ENCODE measurements around the gene PIGB. TPM values are rescaled to one million over a fixed set of nuclear protein-coding genes. Genes with fewer than 3 reads are reported as not detected.

PIGB gene
- total RNA-seq (2022; extraction: Qiagen RNA extraction; ENCODE audit: low read depth) = 12.6 to 17.0 TPM (median 13.2 TPM) in 5 replicates

DNA sequence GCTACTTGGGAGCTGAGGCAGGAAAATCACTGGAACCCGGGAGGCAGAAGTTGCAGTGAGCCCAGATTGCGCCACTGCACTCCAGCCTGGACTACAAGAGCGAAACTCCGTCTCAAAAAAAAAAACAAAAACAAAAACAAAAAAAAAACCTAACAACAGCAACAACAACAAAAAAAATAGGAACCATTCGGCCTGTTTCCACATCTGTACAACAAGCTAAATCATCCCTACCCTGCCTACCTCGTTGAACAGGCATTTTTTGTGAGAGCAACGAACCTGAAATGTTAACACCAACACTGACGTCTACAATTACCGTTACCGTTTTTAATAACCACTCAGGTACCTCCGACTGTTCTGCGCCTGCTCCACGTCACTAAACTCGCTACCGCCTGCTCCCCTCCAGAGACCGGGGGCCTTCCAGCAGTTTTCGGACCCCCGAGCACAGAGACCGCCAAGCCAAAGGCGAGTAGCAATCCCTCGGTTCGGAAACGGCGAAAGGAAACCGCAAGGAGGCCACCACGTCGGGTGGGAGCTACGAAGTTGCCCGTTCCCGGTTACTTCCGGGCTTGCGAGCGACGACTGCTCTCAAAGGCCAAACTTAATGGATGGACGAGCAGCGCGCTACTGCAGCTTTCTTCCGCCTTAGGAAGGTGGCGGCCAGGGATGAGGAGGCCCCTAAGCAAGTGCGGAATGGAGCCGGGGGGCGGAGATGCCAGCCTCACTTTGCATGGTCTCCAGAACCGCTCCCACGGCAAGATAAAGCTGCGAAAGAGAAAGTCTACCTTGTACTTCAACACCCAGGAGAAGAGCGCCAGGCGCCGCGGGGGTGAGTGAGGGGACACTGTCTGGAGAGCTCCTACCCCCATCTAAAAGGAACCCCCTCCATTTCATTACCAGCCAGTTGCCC lies at the start of gene PIGB, which contains the start of gene PIGBOS1:
TSS of gene PIGB (plus strand) at position 635 of the 907 bp plus-strand sequence. CDS start at position 664, 29 bp downstream.
TSS of gene PIGBOS1 (minus strand) at position 536 of the 907 bp plus-strand sequence. CDS start 1,331 bp downstream, outside the sequence.

DNA sequence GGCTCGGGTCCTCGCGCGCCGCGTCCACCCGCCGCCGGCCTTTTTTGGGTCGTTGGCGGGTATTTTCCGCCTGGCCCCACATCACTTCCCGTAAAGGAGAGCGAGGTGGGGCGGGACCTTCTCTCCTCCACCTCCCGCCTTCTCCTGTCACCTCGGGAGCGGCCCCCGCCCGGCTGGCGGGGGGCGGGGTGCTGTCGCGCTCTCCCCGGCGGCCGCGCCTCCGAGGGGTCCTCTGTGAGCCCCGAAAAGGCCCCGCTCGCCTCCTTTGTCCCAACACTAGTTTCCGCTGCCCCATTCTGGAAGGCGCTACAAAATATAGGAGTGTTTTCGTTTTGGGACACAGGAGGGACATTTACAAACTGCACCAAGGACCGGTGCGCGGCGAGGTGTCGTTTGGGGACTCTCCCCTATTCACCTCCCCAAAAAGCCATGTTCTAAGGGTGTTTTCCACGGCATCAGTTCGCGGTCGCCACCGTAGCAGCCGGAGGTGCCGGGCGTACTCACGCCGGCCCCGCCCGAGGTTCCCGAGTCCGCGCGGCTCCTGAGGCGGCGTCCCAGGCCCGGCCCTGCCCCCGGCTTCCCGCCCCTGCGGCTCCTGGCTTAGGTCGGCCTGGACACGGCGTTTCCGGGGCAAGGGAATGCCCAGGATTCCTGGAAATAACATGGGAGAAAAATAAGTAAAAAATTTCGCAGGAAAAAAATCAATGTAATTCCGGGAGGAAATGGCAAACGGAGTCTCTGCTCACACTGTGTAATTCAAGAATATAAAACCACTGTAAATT lies 29.1 kb upstream of the PIGB start, which contains the start of gene RAB27A:
TSS of gene RAB27A (minus strand) at position 68 of the 782 bp plus-strand sequence. CDS start 54,879 bp downstream, outside the sequence.

Other genes starting within 250 kb of the PIGB start
- gene RSL24D1, start 122.3 kb upstream of the PIGB start, total RNA-seq (2022; extraction: Qiagen RNA extraction; ENCODE audit: low read depth) = 87.0 to 125 TPM (median 101 TPM) in 5 replicates
- 8.7 to 12.2 TPM (median 10.9 TPM) in 5 replicates for gene RAB27A, start 29.4 kb upstream of the PIGB start, total RNA-seq (2022; extraction: Qiagen RNA extraction; ENCODE audit: low read depth)
- gene PIGBOS1, start 99 bp upstream of the PIGB start, total RNA-seq (2022; extraction: Qiagen RNA extraction; ENCODE audit: low read depth) = 20.7 to 29.6 TPM (median 26.5 TPM) in 5 replicates
- 35.1 to 39.0 TPM (median 37.9 TPM) in 5 replicates for gene CCPG1, start 89.1 kb downstream of the PIGB start, total RNA-seq (2022; extraction: Qiagen RNA extraction; ENCODE audit: low read depth)
- 3.0 to 5.4 TPM (median 3.8 TPM) in 5 replicates for gene PIERCE2, start 89.3 kb downstream of the PIGB start, total RNA-seq (2022; extraction: Qiagen RNA extraction; ENCODE audit: low read depth)
- gene DNAAF4, start 189.0 kb downstream of the PIGB start, total RNA-seq (2022; extraction: Qiagen RNA extraction; ENCODE audit: low read depth) = 7.8 to 9.9 TPM (median 9.4 TPM) in 5 replicates

Measured in A549 treated with CpdA at 1 μM for 4 hours (cell line).